ENCODE measurements around the gene FCHSD1. TPM values are rescaled to one million over a fixed set of nuclear protein-coding genes. Genes with fewer than 3 reads are reported as not detected.

Gene FCHSD1
- polyA plus RNA-seq, 1 of the 3 experiments (the other 2 are of a cell fraction) = 49.2 TPM

DNA sequence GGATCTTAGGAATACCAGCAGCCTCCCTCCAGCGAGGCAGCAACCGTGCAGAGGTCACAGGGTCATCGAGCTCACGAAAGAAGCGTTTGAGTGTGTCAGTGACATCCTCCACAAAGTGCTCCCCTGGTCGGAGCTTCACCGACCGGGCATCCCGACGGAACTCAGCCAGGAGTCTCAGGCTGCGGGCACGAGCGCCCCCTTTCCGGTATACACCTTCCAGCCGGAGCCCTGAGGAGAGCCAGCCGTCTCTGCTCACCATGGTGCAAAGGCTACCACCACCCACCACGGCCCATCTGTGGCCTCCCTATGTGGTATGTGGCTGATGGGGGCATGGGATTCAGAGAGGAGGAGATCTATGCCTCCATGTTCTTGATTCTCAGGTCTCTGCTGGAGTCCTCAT lies 10.8 kb upstream of the FCHSD1 start:
- Histone ChIP-seq H2AFZ (ENCODE audit: low read depth) (no peak overlapping the region), H3K79me2 (ENCODE audit: insufficient read depth) (no peaks in the 10 kb centered on the region), H3K27me3 (ENCODE audit: insufficient read depth) (no peaks in the 10 kb centered on the region), H3K4me2 (no peak overlapping the region), H4K20me1 (ENCODE audit: insufficient read depth) (no peaks in the 10 kb centered on the region), H3F3A (replicated peaks; ENCODE audit: insufficient read depth) (peaks cover 6% of the 10 kb centered on the region), H3K36me3 (replicated peaks in 1 of 2; ENCODE audit: control insufficient read depth in 1 of 2, insufficient read depth in 2 of 2, low read length in 1 of 2) (peaks cover 32 to 37% of the 10 kb centered on the region in 2 experiments), H3K27ac (ENCODE audit: low read depth in 2 of 2, low read length in 1 of 2) (no peak overlapping the region), H3K4me3 (ENCODE audit: low read depth in 2 of 2, low read length in 1 of 2) (no peak overlapping the region), H3K4me1 (ENCODE audit: control insufficient read depth in 1 of 2, insufficient read depth in 2 of 2, low read depth in 1 of 2, low read length in 1 of 2) (peaks cover 0 to 8% of the 10 kb centered on the region in 2 experiments; a peak in 3 of 4 replicates), H3K9ac (no peak overlapping the region), H3K9me2 (no peaks in the 10 kb centered on the region), H3K9me3 (no peaks in the 10 kb centered on the region)
- TF ChIP-seq EP300 (IDR thresholded peaks at IDR 0.05; ENCODE audit: borderline replicate concordance in 1 of 2, low read depth in 1 of 2, low read length in 1 of 2) (no peak), RCOR1 (IDR thresholded peaks at IDR 0.05; ENCODE audit: low read length) (no peak), EZH2phosphoT487 (IDR thresholded peaks at IDR 0.05; ENCODE audit: borderline replicate concordance, low read depth) (no peak), POLR2AphosphoS5 (IDR thresholded peaks at IDR 0.05; ENCODE audit: low read depth, low read length) (no peak), RXRA (IDR thresholded peaks at IDR 0.05; ENCODE audit: borderline replicate concordance, low read depth) (no peak), GATA2 (CRISPR knock-in tag; IDR thresholded peaks at IDR 0.05) (no peak), NRF1 (IDR thresholded peaks at IDR 0.05; ENCODE audit: low read depth, low read length) (no peak), ZBTB33 (IDR thresholded peaks at IDR 0.05; ENCODE audit: borderline replicate concordance, low read depth) (no peak), JUND (IDR thresholded peaks at IDR 0.05) (no peak), CHD2 (IDR thresholded peaks at IDR 0.05; ENCODE audit: low read length, partially characterized antibody) (no peak), TEAD4 (IDR thresholded peaks at IDR 0.05; ENCODE audit: borderline replicate concordance, insufficient read depth) (no peak), YY1 (IDR thresholded peaks at IDR 0.05; ENCODE audit: low read depth) (no peak), NFIC (IDR thresholded peaks at IDR 0.05; ENCODE audit: borderline replicate concordance) (no peak), FOXJ3 (CRISPR knock-in tag; IDR thresholded peaks at IDR 0.05) (no peak), FOXM1 (IDR thresholded peaks at IDR 0.05; ENCODE audit: low read depth) (no peak), MEF2A (IDR thresholded peaks at IDR 0.05; ENCODE audit: borderline replicate concordance, low read depth) (no peak), USF2 (IDR thresholded peaks at IDR 0.05; ENCODE audit: borderline replicate concordance, low read depth, low read length) (no peak), SIN3A (IDR thresholded peaks at IDR 0.05; ENCODE audit: borderline replicate concordance, low read depth, low read length) (no peak)
- ChIA-PET CTCF (interaction anchor here (1.2 to 2.3 kb wide), 3 partner anchors 30 to 874 kb away, joined by 3 to 11 read pairs (median 3); no protein-coding TSS in a partner anchor), POLR2A (no interaction called here)
- DNase-seq = no peak
- 91% methylated on average over 13 of the region's 17 CpGs for WGBS (ENCODE audit: low lambda C conversion rate)
